IMR-90 (cell line): ENCODE results near the gene CD300LF. TPM values are rescaled to one million over a fixed set of nuclear protein-coding genes. Genes with fewer than 3 reads are reported as not detected.

Experiments used
- ATAC-seq: fragments of 200-7000 bp; cut with Tn5 transposase; 2 replicates; pipeline ENCODE4 v1.9.1; 2020; ENCODE audit warnings: low read depth, mild to moderate bottlenecking, moderate library complexity
- BruUV-seq: library from RNA; stranded (reverse); fragments of 400-500 nt; replicated peaks from 2 replicates; lab custom pipeline; 2021; lab: Mats Ljungman, UMichigan
- CTCF ChIA-PET: fragments of 300-600 bp; formaldehyde crosslinking; extraction: SDS; loops from one replicate; lab custom pipeline; 2021; ENCODE audit warnings: antibody characterized with exemption; lab: Yijun Ruan, JAX
- POLR2A ChIA-PET: fragments of 300-600 bp; sonication (Branson Sonifier 250); formaldehyde crosslinking; loops from one replicate; lab custom pipeline; 2022; ENCODE audit warnings: antibody characterized with exemption; ENCODE audit not compliant: unreplicated experiment; lab: Charles Lee
- DNase-seq: peaks from one replicate; pipeline ENCODE4 v3.0.0; 2013
- H2AFZ ChIP-seq: replicated peaks from 2 replicates; pipeline ENCODE3; 2013; ENCODE audit warnings: low read length, mild to moderate bottlenecking; ENCODE audit not compliant: poor library complexity
- H2AK5ac ChIP-seq: 2 replicates; pipeline ENCODE4 v1.6.1; 2013; ENCODE audit warnings: low read depth, low read length, inconsistent platforms
- H2AK9ac ChIP-seq: replicated peaks from 2 replicates; pipeline ENCODE3; 2013; ENCODE audit warnings: mild to moderate bottlenecking, low read depth, low read length, moderate library complexity; ENCODE audit not compliant: poor library complexity
- H2BK120ac ChIP-seq: 2 replicates; pipeline ENCODE4 v1.6.1; 2013; ENCODE audit warnings: low read depth, low read length, inconsistent platforms
- H2BK15ac ChIP-seq: 3 replicates; pipeline ENCODE4 v1.6.1; 2013; ENCODE audit warnings: low read depth, low read length, inconsistent platforms
- H2BK20ac ChIP-seq: 2 replicates; pipeline ENCODE4 v1.6.1; 2013; ENCODE audit warnings: low read depth, mild to moderate bottlenecking, inconsistent platforms, low read length, moderate library complexity
- H2BK5ac ChIP-seq: 2 replicates; pipeline ENCODE4 v1.6.1; 2013; ENCODE audit warnings: mild to moderate bottlenecking, low read depth, low read length, inconsistent platforms; ENCODE audit not compliant: poor library complexity, severe bottlenecking
- H3K14ac ChIP-seq: replicated peaks from 2 replicates; pipeline ENCODE4 v1.6.1; 2013; ENCODE audit warnings: low read depth, low read length, inconsistent platforms
- H3K18ac ChIP-seq: 2 replicates; pipeline ENCODE4 v1.6.1; 2013; ENCODE audit warnings: low read depth, low read length, control low read depth
- H3K23ac ChIP-seq: 2 replicates; pipeline ENCODE4 v1.6.1; 2013; ENCODE audit warnings: low read depth, low read length, inconsistent platforms
- H3K27ac ChIP-seq: 2 replicates; pipeline ENCODE4 v1.5.1; 2013; ENCODE audit warnings: mild to moderate bottlenecking, control low read depth, low read length; ENCODE audit not compliant: insufficient read depth
- H3K27me3 ChIP-seq: 2 replicates; pipeline ENCODE4 v1.6.1; 2013; ENCODE audit warnings: low read length; ENCODE audit not compliant: control insufficient read depth, insufficient read depth
- H3K36me3 ChIP-seq: 2 replicates; pipeline ENCODE4 v1.6.1; 2013; ENCODE audit warnings: low read length, mixed read lengths; ENCODE audit not compliant: control insufficient read depth, insufficient read depth
- H3K4ac ChIP-seq: 2 replicates; pipeline ENCODE4 v1.6.1; 2013; ENCODE audit warnings: low read depth, low read length, inconsistent platforms
- H3K4me1 ChIP-seq: 2 replicates; pipeline ENCODE4 v1.6.1; 2013; ENCODE audit warnings: low read length, mixed read lengths; ENCODE audit not compliant: control insufficient read depth, insufficient read depth
- H3K4me2 ChIP-seq: 2 replicates; pipeline ENCODE4 v1.6.1; 2013; ENCODE audit warnings: low read depth, mild to moderate bottlenecking, control low read depth, low read length, moderate library complexity
- H3K4me3 ChIP-seq: 2 replicates; pipeline ENCODE4 v1.5.1; 2013; ENCODE audit warnings: low read depth, mild to moderate bottlenecking, control low read depth, low read length, moderate library complexity; ENCODE audit not compliant: insufficient read depth
- H3K56ac ChIP-seq: 2 replicates; pipeline ENCODE4 v1.6.1; 2013; ENCODE audit warnings: low read length, inconsistent platforms; ENCODE audit not compliant: insufficient read depth; ENCODE audit errors: extremely low read depth
- H3K79me1 ChIP-seq, 2 experiments: 2 replicates each; pipeline ENCODE4 v1.6.1; 2013; ENCODE audit warnings: low read length in 2 of 2, inconsistent platforms in 1 of 2, low read depth in 1 of 2
- H3K9ac ChIP-seq: 2 replicates; pipeline ENCODE4 v1.6.1; 2013; ENCODE audit warnings: low read depth, low read length, control low read depth
- H3K9me1 ChIP-seq: 2 replicates; pipeline ENCODE4 v1.6.1; 2013; ENCODE audit warnings: low read length, inconsistent platforms; ENCODE audit not compliant: insufficient read depth
- H3K9me3 ChIP-seq: 2 replicates; pipeline ENCODE4 v1.6.1; 2013; ENCODE audit warnings: low read length; ENCODE audit not compliant: control insufficient read depth, insufficient read depth
- H4K20me1 ChIP-seq: 2 replicates; pipeline ENCODE4 v1.6.1; 2013; ENCODE audit warnings: low read length, inconsistent platforms; ENCODE audit not compliant: insufficient read depth
- H4K5ac ChIP-seq: 2 replicates; pipeline ENCODE4 v1.6.1; 2013; ENCODE audit warnings: mild to moderate bottlenecking, low read depth, low read length, control low read depth
- H4K8ac ChIP-seq, 2 experiments: 2 replicates each; pipeline ENCODE4 v1.6.1; 2013; ENCODE audit warnings: low read depth in 2 of 2, low read length in 2 of 2, control low read depth in 1 of 2, inconsistent platforms in 1 of 2
- H4K91ac ChIP-seq: 2 replicates; pipeline ENCODE4 v1.6.1; 2013; ENCODE audit warnings: low read depth, low read length, inconsistent platforms; ENCODE audit not compliant: insufficient read depth
- CHD1 ChIP-seq: IDR thresholded peaks from 2 replicates; pipeline ENCODE4 v1.6.1; 2012; ENCODE audit warnings: low read depth, low read length, improper control_type of control experiment
- MXI1 ChIP-seq: IDR thresholded peaks from 2 replicates; pipeline ENCODE4 v1.6.1; 2012; ENCODE audit warnings: low read depth, mild to moderate bottlenecking, low read length, moderate library complexity, borderline replicate concordance
- SMC3 ChIP-seq: fragments of 150-350 bp; IDR thresholded peaks from 2 replicates; pipeline ENCODE4 v1.6.1; 2016; ENCODE audit warnings: low read depth, mild to moderate bottlenecking, antibody characterized with exemption, low read length, moderate library complexity
- WGBS, 2 experiments: methylation state at CpG; one replicate each; pipeline versions ENCODE4 v1.1.5 to v1.1.7; 2013; ENCODE audit warnings: missing lambda C conversion rate in 2 of 2; ENCODE audit not compliant: insufficient read length in 1 of 2; ENCODE audit errors: extremely low coverage in 2 of 2; 5-methylcytosine and 5-hydroxymethylcytosine counted together
- dilution Hi-C: fragments of 300-500 bp; cut with HindIII; formaldehyde crosslinking; loops from one replicate; pipeline ENCODE4 v1.14.3; 2018; ENCODE audit warnings: low sequenced_read_pairs; ENCODE audit not compliant: unreplicated experiment
- in situ Hi-C: fragments of 300-500 bp; cut with MboI; formaldehyde crosslinking; loops from 3 replicates; pipeline ENCODE4 v1.14.3; 2019; ENCODE audit warnings: low sequenced_read_pairs, inconsistent platforms, mixed read lengths
- intact Hi-C: fragments of 100-400 bp; cut with micrococcal nuclease; formaldehyde crosslinking; loops from 2 replicates; pipeline ENCODE4 v1.10.0; 2022
- polyA plus RNA-seq, 3 experiments: library from polyadenylated mRNA; depleted of rRNA; stranded (reverse); fragments of >200 nt; gene quantifications; 2 replicates each; pipeline ENCODE4 v1.2.3, GENCODE V29; 2012; ENCODE audit warnings: low replicate concordance in 1 of 3
- total RNA-seq: library from RNA; depleted of rRNA; stranded (reverse); fragments of >200 nt; gene quantifications from 2 replicates; pipeline ENCODE4 v1.2.3, GENCODE V29; 2012
- TF ChIP-seq, protein P1 (sequence below): fragments of 150-350 bp; IDR thresholded peaks from 2 replicates; pipeline ENCODE4 v1.6.1; 2016; ENCODE audit warnings: low read depth, mild to moderate bottlenecking, low read length, moderate library complexity, borderline replicate concordance
- TF ChIP-seq, protein P2 (sequence below): fragments of 150-350 bp; IDR thresholded peaks from 2 replicates; pipeline ENCODE4 v1.6.1; 2017; ENCODE audit warnings: mild to moderate bottlenecking, antibody characterized with exemption, low read length, low read depth
- TF ChIP-seq, protein P3 (sequence below): conservative IDR thresholded peaks from 2 replicates; pipeline ENCODE4 v1.5.1; 2012; ENCODE audit warnings: mild to moderate bottlenecking, low read depth, low read length, improper control_type of control experiment

The CD300LF gene
- total and polyA plus RNA-seq, 2 of the 4 experiments (the other 2 are of a cell fraction), result not detected

DNA sequence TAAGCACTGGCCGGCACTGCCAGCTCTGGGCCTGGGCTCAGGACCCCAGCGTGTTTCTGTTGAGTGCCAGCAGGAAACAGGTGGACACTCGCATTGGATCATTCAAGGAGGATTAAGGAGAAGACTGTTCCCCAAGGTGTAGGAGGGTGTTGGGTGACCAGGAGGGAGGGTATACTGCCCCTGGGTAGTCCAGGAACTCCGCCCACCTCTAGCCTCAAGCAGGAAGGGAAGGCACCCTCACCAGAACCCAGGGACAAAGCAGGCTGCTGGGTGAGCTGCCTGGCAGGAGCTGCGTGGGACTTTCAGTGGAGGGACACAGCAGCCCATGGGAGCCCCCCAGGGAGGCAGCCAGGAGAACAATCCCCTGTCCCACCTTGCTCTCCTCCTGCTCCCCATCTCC lies 16.6 kb upstream of the CD300LF start:
- no peak overlapping the region for H3K27ac ChIP-seq
- no peak overlapping the region for H2AK5ac ChIP-seq
- no TSS peak for BruUV-seq
- no peak overlapping the region for H4K91ac ChIP-seq
- no peak overlapping the region for H2AK9ac ChIP-seq
- H3K4me1 ChIP-seq, result no peaks in the 10 kb centered on the region
- no peak overlapping the region for H3K18ac ChIP-seq
- H3K4me2 ChIP-seq, result no peak overlapping the region
- no peak overlapping the region for H3K23ac ChIP-seq
- H3K9ac ChIP-seq, result no peak overlapping the region
- in situ Hi-C loops (no loop called here), dilution Hi-C loops (no loop called here), intact Hi-C loops (no loop called here)
- 100% methylated on average over 2 of the region's 5 CpGs; no CpG with 5 or more reads in 1 of the 2 experiments for WGBS, 2 experiments
- TF ChIP-seq, protein P1, sequence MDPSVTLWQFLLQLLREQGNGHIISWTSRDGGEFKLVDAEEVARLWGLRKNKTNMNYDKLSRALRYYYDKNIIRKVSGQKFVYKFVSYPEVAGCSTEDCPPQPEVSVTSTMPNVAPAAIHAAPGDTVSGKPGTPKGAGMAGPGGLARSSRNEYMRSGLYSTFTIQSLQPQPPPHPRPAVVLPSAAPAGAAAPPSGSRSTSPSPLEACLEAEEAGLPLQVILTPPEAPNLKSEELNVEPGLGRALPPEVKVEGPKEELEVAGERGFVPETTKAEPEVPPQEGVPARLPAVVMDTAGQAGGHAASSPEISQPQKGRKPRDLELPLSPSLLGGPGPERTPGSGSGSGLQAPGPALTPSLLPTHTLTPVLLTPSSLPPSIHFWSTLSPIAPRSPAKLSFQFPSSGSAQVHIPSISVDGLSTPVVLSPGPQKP, result no peak
- TF ChIP-seq, protein P2, sequence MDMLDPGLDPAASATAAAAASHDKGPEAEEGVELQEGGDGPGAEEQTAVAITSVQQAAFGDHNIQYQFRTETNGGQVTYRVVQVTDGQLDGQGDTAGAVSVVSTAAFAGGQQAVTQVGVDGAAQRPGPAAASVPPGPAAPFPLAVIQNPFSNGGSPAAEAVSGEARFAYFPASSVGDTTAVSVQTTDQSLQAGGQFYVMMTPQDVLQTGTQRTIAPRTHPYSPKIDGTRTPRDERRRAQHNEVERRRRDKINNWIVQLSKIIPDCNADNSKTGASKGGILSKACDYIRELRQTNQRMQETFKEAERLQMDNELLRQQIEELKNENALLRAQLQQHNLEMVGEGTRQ, result no peak
- TF ChIP-seq SMC3 (no peak), CHD1 (no peak), MXI1 (no peak)
- TF ChIP-seq, protein P3, sequence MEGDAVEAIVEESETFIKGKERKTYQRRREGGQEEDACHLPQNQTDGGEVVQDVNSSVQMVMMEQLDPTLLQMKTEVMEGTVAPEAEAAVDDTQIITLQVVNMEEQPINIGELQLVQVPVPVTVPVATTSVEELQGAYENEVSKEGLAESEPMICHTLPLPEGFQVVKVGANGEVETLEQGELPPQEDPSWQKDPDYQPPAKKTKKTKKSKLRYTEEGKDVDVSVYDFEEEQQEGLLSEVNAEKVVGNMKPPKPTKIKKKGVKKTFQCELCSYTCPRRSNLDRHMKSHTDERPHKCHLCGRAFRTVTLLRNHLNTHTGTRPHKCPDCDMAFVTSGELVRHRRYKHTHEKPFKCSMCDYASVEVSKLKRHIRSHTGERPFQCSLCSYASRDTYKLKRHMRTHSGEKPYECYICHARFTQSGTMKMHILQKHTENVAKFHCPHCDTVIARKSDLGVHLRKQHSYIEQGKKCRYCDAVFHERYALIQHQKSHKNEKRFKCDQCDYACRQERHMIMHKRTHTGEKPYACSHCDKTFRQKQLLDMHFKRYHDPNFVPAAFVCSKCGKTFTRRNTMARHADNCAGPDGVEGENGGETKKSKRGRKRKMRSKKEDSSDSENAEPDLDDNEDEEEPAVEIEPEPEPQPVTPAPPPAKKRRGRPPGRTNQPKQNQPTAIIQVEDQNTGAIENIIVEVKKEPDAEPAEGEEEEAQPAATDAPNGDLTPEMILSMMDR, result no peak
- POLR2A ChIA-PET, result no interaction called here
- H3K27me3 ChIP-seq, result peaks cover 3% of the 10 kb centered on the region; the same call in 1 of the 2 replicates
- no peak overlapping the region for H3K4ac ChIP-seq
- no peak overlapping the region for H2BK20ac ChIP-seq
- no peaks in the 10 kb centered on the region for H3K36me3 ChIP-seq
- DNase-seq (no peak), ATAC-seq (no peak)
- no peaks in the 10 kb centered on the region for H3K79me1 ChIP-seq
- H4K5ac ChIP-seq, result no peak overlapping the region
- CTCF ChIA-PET, result no interaction called here
- no peak overlapping the region for H2BK120ac ChIP-seq
- H4K8ac ChIP-seq, result no peak overlapping the region
- H2AFZ ChIP-seq, result peak overlapping the region; percentile 43
- no peaks in the 10 kb centered on the region for H3K9me1 ChIP-seq
- H3K14ac ChIP-seq, result no peak overlapping the region
- H4K20me1 ChIP-seq, result no peaks in the 10 kb centered on the region
- no peak overlapping the region for H2BK5ac ChIP-seq
- no peak overlapping the region for H3K4me3 ChIP-seq
- H2BK15ac ChIP-seq, result no peak overlapping the region
- H3K9me3 ChIP-seq, result peaks cover 3% of the 10 kb centered on the region; the same call in 1 of the 2 replicates
- H3K56ac ChIP-seq, result no peak overlapping the region
